HUES64 (cell line): ENCODE results near the gene RAB11FIP4.

ENCODE experiments used
- H3K27ac ChIP-seq: 2 replicates; pipeline ENCODE4 v1.7.0; 2013; ENCODE audit warnings: low read depth, low read length, inconsistent platforms
- H3K27me3 ChIP-seq: 2 replicates; pipeline ENCODE4 v1.6.1; 2013; ENCODE audit warnings: mild to moderate bottlenecking, low read length; ENCODE audit not compliant: insufficient read depth
- H3K36me3 ChIP-seq: 2 replicates; pipeline ENCODE4 v1.6.1; 2013; ENCODE audit warnings: mild to moderate bottlenecking, low read length; ENCODE audit not compliant: insufficient read depth
- H3K4me1 ChIP-seq: 2 replicates; pipeline ENCODE4 v1.6.1; 2013; ENCODE audit warnings: mild to moderate bottlenecking, low read length, moderate library complexity; ENCODE audit not compliant: insufficient read depth
- H3K4me3 ChIP-seq: 2 replicates; pipeline ENCODE4 v1.5.1; 2013; ENCODE audit warnings: mild to moderate bottlenecking, low read length, moderate library complexity
- H3K9ac ChIP-seq: 2 replicates; pipeline ENCODE4 v1.6.1; 2013; ENCODE audit warnings: mild to moderate bottlenecking, low read depth, low read length
- H3K9me3 ChIP-seq: 2 replicates; pipeline ENCODE4 v1.6.1; 2013; ENCODE audit warnings: low read depth, low read length; ENCODE audit not compliant: insufficient read depth
- WGBS: fragments of 150-250, 120-280 bp; methylation state at CpG from one replicate; pipeline ENCODE4 v1.1.7; 2013; ENCODE audit warnings: missing lambda C conversion rate; 5-methylcytosine and 5-hydroxymethylcytosine counted together

Gene RAB11FIP4

GRCh38 chr17:31491376-31492131 lies 100.1 kb downstream of the RAB11FIP4 start:
- H3K36me3 ChIP-seq: no peaks in the 10 kb centered on the region
- no peaks in the 10 kb centered on the region for H3K9me3 ChIP-seq
- H3K27me3 ChIP-seq: peaks cover 14% of the 10 kb centered on the region
- WGBS: 89% methylated on average over 18 of the region's 18 CpGs
- no peak overlapping the region for H3K9ac ChIP-seq
- H3K27ac ChIP-seq: no peak overlapping the region
- peaks cover 25% of the 10 kb centered on the region for H3K4me1 ChIP-seq
- H3K4me3 ChIP-seq: no peak overlapping the region

GRCh38 chr17:31492206-31492605 lies 100.7 kb downstream of the RAB11FIP4 start:
- no peaks in the 10 kb centered on the region for H3K36me3 ChIP-seq
- WGBS: 95% methylated on average over 5 of the region's 5 CpGs
- H3K27me3 ChIP-seq: peaks cover 14% of the 10 kb centered on the region
- H3K4me1 ChIP-seq: peaks cover 25% of the 10 kb centered on the region
- H3K27ac ChIP-seq: no peak overlapping the region
- H3K9ac ChIP-seq: no peak overlapping the region
- no peak overlapping the region for H3K4me3 ChIP-seq
- H3K9me3 ChIP-seq: no peaks in the 10 kb centered on the region

GRCh38 chr17:31492880-31493655 lies 101.6 kb downstream of the RAB11FIP4 start:
- peaks cover 11% of the 10 kb centered on the region for H3K27me3 ChIP-seq
- no peak overlapping the region for H3K4me3 ChIP-seq
- H3K9ac ChIP-seq: no peak overlapping the region
- H3K4me1 ChIP-seq: peaks cover 28% of the 10 kb centered on the region
- no peaks in the 10 kb centered on the region for H3K9me3 ChIP-seq
- whole genome bisulfite sequencing: 95% methylated on average over 11 of the region's 11 CpGs
- H3K36me3 ChIP-seq: no peaks in the 10 kb centered on the region
- no peak overlapping the region for H3K27ac ChIP-seq

- H3K9ac ChIP-seq: no peak overlapping the region
- H3K27ac ChIP-seq: no peak overlapping the region
- no peaks in the 10 kb centered on the region for H3K9me3 ChIP-seq
- H3K4me1 ChIP-seq: peaks cover 35% of the 10 kb centered on the region
- 90% methylated on average over 9 of the region's 9 CpGs for WGBS
- no peak overlapping the region for H3K4me3 ChIP-seq
- H3K27me3 ChIP-seq: peaks cover 6% of the 10 kb centered on the region
- no peaks in the 10 kb centered on the region for H3K36me3 ChIP-seq
Measured at GRCh38 chr17:31493656-31494155, 102.2 kb downstream of the RAB11FIP4 start.

GRCh38 chr17:31494259-31495021 lies 103.0 kb downstream of the RAB11FIP4 start:
- no peak overlapping the region for H3K9ac ChIP-seq
- no peaks in the 10 kb centered on the region for H3K27me3 ChIP-seq
- H3K27ac ChIP-seq: no peak overlapping the region
- no peaks in the 10 kb centered on the region for H3K36me3 ChIP-seq
- WGBS: 83% methylated on average over 12 of the region's 12 CpGs
- no peaks in the 10 kb centered on the region for H3K9me3 ChIP-seq
- H3K4me3 ChIP-seq: no peak overlapping the region
- peaks cover 33% of the 10 kb centered on the region for H3K4me1 ChIP-seq

GRCh38 chr17:31495022-31495885 lies 103.8 kb downstream of the RAB11FIP4 start:
- H3K4me3 ChIP-seq: no peak overlapping the region
- H3K4me1 ChIP-seq: peaks cover 35% of the 10 kb centered on the region

GRCh38 chr17:31496097-31496496 lies 104.6 kb downstream of the RAB11FIP4 start:
- Histone ChIP-seq H3K9ac (no peak overlapping the region), H3K4me3 (no peak overlapping the region), H3K27ac (no peak overlapping the region), H3K36me3 (no peaks in the 10 kb centered on the region), H3K27me3 (no peaks in the 10 kb centered on the region), H3K4me1 (peaks cover 31% of the 10 kb centered on the region), H3K9me3 (no peaks in the 10 kb centered on the region)
- WGBS: 91% methylated on average over 5 of the region's 5 CpGs

More at GRCh38 chr17:31495022-31495885, 103.8 kb downstream of the RAB11FIP4 start:
- Histone ChIP-seq H3K9me3 (no peaks in the 10 kb centered on the region), H3K27me3 (no peaks in the 10 kb centered on the region), H3K36me3 (no peaks in the 10 kb centered on the region), H3K27ac (no peak overlapping the region), H3K9ac (no peak overlapping the region)
- WGBS: 93% methylated on average over 10 of the region's 10 CpGs

GRCh38 chr17:31496601-31497000 lies 105.1 kb downstream of the RAB11FIP4 start:
- WGBS: 90% methylated on average over 6 of the region's 6 CpGs
- Histone ChIP-seq H3K9ac (no peak overlapping the region), H3K36me3 (no peaks in the 10 kb centered on the region), H3K27me3 (no peaks in the 10 kb centered on the region), H3K9me3 (no peaks in the 10 kb centered on the region), H3K4me3 (no peak overlapping the region), H3K27ac (no peak overlapping the region), H3K4me1 (peaks cover 31% of the 10 kb centered on the region)

- H3K36me3 ChIP-seq: no peaks in the 10 kb centered on the region
- H3K4me3 ChIP-seq: no peak overlapping the region
- no peak overlapping the region for H3K9ac ChIP-seq
- H3K4me1 ChIP-seq: peaks cover 31% of the 10 kb centered on the region
- 90% methylated on average over 6 of the region's 6 CpGs for WGBS
- no peaks in the 10 kb centered on the region for H3K27me3 ChIP-seq
- H3K27ac ChIP-seq: no peak overlapping the region
- no peaks in the 10 kb centered on the region for H3K9me3 ChIP-seq
Measured at GRCh38 chr17:31497431-31497830, 106.0 kb downstream of the RAB11FIP4 start.

GRCh38 chr17:31497994-31498826 lies 106.7 kb downstream of the RAB11FIP4 start:
- no peaks in the 10 kb centered on the region for H3K27me3 ChIP-seq
- no peaks in the 10 kb centered on the region for H3K9me3 ChIP-seq
- WGBS: 87% methylated on average over 10 of the region's 10 CpGs
- no peak overlapping the region for H3K9ac ChIP-seq
- H3K4me1 ChIP-seq: peaks cover 31% of the 10 kb centered on the region
- H3K4me3 ChIP-seq: no peak overlapping the region
- H3K36me3 ChIP-seq: no peaks in the 10 kb centered on the region
- no peak overlapping the region for H3K27ac ChIP-seq
